Activated CD8-positive, alpha-beta T cell treated with anti-CD3 and anti-CD28 coated beads, Interleukin-2, amount 10 ng/mL, durations not matched to agents 7 days and 5 days (primary cell): ENCODE results near the gene GNB2. TPM values are rescaled to one million over a fixed set of nuclear protein-coding genes. Genes with fewer than 3 reads are reported as not detected.
"Not testable (repeated sequence)": the region's sequence is repeated elsewhere in the genome, so short reads cannot be mapped to it uniquely, and the experiment has no call there.

Source experiments
- ATAC-seq: fragments of 150-1000 bp; cut with Tn5 transposase; one replicate; pipeline ENCODE4 v1.10.0; 2021; ENCODE audit warnings: moderate library complexity
- CTCF ChIA-PET: fragments of 350-600 bp; sonication (Branson Sonifier 250); formaldehyde crosslinking; loops from one replicate; lab custom pipeline; 2021; ENCODE audit warnings: antibody characterized with exemption; lab: Charles Lee
- POLR2A ChIA-PET: fragments of 350-600 bp; sonication (Branson Sonifier 250); formaldehyde crosslinking; loops from one replicate; lab custom pipeline; 2021; ENCODE audit warnings: antibody characterized with exemption; lab: Charles Lee
- DNase-seq: peaks from one replicate; pipeline ENCODE4 v3.0.0-alpha.2; 2020
- H3K27ac Mint-ChIP-seq: one replicate; pipeline ENCODE4 v1.8.0; 2021; ENCODE audit warnings: mild to moderate bottlenecking, mixed read lengths
- H3K27me3 Mint-ChIP-seq: one replicate; pipeline ENCODE4 v1.8.0; 2021; ENCODE audit warnings: low read depth, mixed read lengths
- H3K36me3 Mint-ChIP-seq: one replicate; pipeline ENCODE4 v1.8.0; 2021; ENCODE audit warnings: low read depth, mixed read lengths
- H3K4me1 Mint-ChIP-seq: one replicate; pipeline ENCODE4 v1.8.0; 2021; ENCODE audit warnings: low read depth, mixed read lengths
- H3K4me3 Mint-ChIP-seq: one replicate; pipeline ENCODE4 v1.8.0; 2021; ENCODE audit warnings: mild to moderate bottlenecking, mixed read lengths
- H3K9me3 Mint-ChIP-seq: one replicate; pipeline ENCODE4 v1.8.0; 2022; ENCODE audit warnings: mixed read lengths; ENCODE audit not compliant: insufficient read depth
- total RNA-seq, 2 experiments: library from RNA; stranded (reverse); gene quantifications; one replicate each; pipeline ENCODE4 v1.2.3, GENCODE V29; 2021

GNB2 gene
- total RNA-seq, 2 experiments from 2014 or later: 274 to 286 TPM

DNA sequence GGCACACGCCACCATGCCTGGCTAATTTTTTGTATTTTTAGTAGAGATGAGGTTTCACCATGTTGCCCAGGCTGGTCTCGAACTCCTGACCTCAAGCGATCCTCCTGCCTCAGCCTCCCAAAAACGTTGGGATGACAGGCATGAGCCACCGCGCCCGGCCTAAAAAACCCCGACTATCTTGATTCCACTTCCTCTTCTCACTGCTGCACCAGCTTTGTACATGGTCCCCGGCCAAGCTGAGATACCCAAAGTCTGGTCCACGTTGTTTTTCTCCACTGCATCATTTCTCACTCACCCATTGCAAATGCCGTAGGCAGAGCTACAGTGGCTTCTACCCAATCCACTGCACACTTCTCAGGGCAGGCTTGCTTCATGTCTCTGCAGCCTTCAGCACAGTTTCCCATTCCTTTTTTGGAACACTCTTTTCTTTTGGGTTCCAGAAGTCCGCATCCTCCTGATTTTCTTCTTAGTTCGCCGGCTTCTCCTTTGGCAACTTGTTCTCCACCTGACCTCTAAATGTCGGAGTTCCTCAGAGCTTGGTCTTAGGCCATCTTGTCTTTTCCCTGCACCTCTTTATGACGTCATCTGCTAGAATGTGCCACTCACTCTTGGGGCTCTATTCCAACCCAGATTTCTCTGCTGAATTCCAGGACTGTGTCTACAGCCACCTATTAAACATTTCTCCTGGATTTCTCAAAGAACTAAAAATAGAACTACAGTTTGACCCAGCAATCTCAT lies 6.0 kb upstream of the GNB2 start:
- Mint-ChIP-seq H3K27ac (no peak overlapping the region), H3K36me3 (no peaks in the 10 kb centered on the region), H3K4me1 (peaks cover 6% of the 10 kb centered on the region), H3K9me3 (no peaks in the 10 kb centered on the region), H3K4me3 (no peak overlapping the region), H3K27me3 (peaks cover 12% of the 10 kb centered on the region)
- ATAC-seq: no peak
- ChIA-PET CTCF (interaction anchor here (0.6 to 1.6 kb wide), 3 partner anchors 9 to 38 kb away, joined by 3 to 4 read pairs (median 4); no protein-coding TSS in a partner anchor), POLR2A (no interaction called here)
- DNase-seq: no peak

GRCh38 chr7:100668069-100668449 lies 5.5 kb upstream of the GNB2 start:
- Mint-ChIP-seq H3K4me3 (no peak overlapping the region), H3K27me3 (peaks cover 12% of the 10 kb centered on the region), H3K9me3 (no peaks in the 10 kb centered on the region), H3K27ac (no peak overlapping the region), H3K4me1 (peaks cover 9% of the 10 kb centered on the region), H3K36me3 (no peaks in the 10 kb centered on the region)
- DNase-seq: no peak
- ATAC-seq: no peak
- CTCF ChIA-PET: interaction anchor here (0.6 to 1.6 kb wide), 3 partner anchors 10 to 37 kb away, joined by 3 to 4 read pairs (median 4); no protein-coding TSS in a partner anchor
- POLR2A ChIA-PET: no interaction called here

DNA sequence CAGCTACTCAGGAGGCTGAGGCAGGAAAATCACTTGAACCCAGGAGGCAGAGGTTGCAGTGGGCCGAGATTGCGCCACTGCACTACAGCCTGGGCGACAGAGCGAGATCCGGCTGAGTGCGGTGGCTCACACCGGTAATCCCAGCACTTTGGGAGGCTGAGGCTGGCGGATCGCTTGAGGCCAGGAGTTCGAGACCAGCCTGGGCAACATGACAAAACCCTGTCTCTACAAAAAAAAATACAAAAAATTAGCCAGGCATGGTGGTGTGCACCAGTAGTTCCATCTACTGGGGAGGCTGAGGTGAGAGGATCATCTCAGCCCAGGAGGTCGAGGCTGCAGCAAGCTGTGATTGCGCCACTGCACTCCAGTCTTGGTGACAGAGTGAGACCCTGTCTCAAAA lies 4.4 kb upstream of the GNB2 start:
- DNase-seq, POLR2A ChIA-PET, H3K36me3 Mint-ChIP-seq, H3K9me3 Mint-ChIP-seq, ATAC-seq, H3K4me1 Mint-ChIP-seq, H3K27ac Mint-ChIP-seq, H3K4me3 Mint-ChIP-seq: not testable (repeated sequence)
- CTCF ChIA-PET: interaction anchor here (2.0 kb wide), 1 partner anchor 36 kb away, joined by 5 read pairs; no protein-coding TSS in a partner anchor
- H3K27me3 Mint-ChIP-seq: peaks cover 12% of the 10 kb centered on the region

DNA sequence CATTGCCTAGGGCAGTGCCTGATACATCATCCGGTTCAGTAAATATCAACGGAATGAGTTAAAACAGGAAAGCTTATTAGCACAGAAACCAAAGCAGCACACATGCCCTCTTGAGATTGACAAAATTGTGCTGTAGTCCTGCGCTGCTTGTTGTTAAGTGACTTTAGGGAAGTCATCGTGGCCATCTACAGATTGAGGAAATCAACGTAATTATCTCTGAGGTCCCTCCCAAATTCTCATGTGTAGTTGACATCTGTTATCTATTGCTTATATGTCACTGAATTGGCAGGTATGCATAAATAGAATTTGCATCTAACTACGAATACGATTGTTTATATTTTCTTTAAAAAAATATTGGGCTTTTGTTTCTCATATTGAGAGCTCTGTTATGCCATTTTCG lies 3.5 kb upstream of the GNB2 start:
- Mint-ChIP-seq H3K27ac (no peak overlapping the region), H3K36me3 (peaks cover 3% of the 10 kb centered on the region), H3K4me3 (no peak overlapping the region), H3K4me1 (peaks cover 9% of the 10 kb centered on the region), H3K9me3 (no peaks in the 10 kb centered on the region), H3K27me3 (peaks cover 12% of the 10 kb centered on the region)
- no peak for DNase-seq
- ChIA-PET CTCF (interaction anchor here (0.9 to 2.0 kb wide), 5 partner anchors 11 to 37 kb away, joined by 3 to 8 read pairs (median 4); partner anchors contain the start of gene POP7), POLR2A (interaction anchor here (1.0 kb wide), 1 partner anchor 23 kb away, joined by 4 read pairs; no protein-coding TSS in a partner anchor)
- no peak for ATAC-seq

DNA sequence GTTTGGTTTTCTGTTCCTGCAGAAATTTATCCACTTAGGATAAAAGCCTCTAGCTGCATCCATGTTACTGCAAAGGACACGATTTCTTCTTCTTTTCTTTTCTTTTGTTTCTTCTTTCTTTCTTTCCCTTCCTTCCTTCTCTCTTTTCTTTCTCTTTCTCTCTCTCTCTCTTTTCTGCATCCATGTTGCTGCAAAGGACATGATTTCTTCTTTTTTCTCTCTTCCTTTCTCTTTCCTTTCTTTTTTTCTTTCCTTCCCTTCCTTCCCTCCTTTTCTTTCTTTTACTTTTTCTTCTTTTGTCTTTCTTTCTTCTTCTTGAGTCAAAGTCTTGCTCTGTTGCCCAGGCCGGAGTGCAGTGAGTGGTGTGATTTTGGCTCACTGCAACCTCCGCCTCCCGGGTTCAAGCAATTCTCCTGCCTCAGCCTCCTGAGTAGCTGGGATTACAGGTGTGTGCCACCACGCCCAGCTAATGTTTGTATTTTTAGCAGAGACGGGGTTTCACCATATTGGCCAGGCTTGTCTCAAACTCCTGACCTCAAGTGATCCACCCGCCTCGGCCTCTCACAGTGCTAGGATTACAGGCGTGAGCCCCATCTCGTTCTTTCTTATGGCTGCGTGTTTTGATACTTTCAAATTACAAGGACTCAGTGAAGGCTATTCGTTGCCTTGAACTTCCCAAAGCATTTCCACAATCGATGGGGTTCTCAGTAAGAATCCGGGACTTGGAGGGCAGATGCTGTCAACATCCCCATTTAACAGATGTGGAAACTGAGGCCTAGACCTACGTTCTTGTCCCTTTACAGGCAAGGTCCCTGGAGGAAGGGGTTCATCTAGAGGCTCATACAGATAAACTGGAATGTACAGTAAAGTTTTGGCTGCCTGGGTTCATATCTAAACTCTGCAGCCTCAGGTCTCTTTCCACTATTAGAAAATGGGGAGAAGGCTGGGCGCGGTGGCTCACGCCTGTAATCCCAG lies 1.9 kb upstream of the GNB2 start:
- Mint-ChIP-seq H3K36me3 (peaks cover 9% of the 10 kb centered on the region), H3K27me3 (peaks cover 12% of the 10 kb centered on the region), H3K4me1 (peaks cover 13% of the 10 kb centered on the region), H3K9me3 (no peaks in the 10 kb centered on the region), H3K4me3 (no peak overlapping the region), H3K27ac (no peak overlapping the region)
- ChIA-PET CTCF (interaction anchor here (0.7 to 2.0 kb wide), 4 partner anchors 34 to 39 kb away, joined by 4 to 11 read pairs (median 6); partner anchors contain the start of gene POP7), POLR2A (no interaction called here)
- DNase-seq (no peak), ATAC-seq (no peak)

DNA sequence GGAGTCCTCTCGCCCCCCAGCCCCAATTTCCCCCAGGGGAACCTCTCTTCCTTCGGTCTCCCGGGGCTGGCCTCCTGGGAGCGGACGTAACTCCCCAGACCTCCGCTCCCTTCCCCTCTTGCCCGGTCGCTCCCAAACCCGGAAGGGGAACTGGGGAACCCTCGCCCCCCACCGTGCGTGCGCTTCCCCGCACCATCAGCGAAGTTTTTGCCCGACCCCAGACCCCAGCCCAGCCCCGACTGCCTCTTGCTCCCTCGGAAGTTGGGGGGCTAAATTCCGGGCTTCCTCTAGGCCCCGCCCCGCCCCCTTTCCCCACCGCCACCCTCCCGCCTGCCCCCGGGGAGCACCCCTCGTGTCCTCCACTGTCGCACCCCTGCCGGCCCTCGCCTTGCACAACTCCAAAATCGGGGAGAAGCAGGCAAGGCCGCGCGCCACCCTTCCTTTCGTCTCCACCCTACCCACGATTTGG lies 436 bp downstream of the GNB2 start:
- peaks cover 22% of the 10 kb centered on the region for H3K36me3 Mint-ChIP-seq
- no peaks in the 10 kb centered on the region for H3K9me3 Mint-ChIP-seq
- DNase-seq: peak; percentile 50
- H3K4me3 Mint-ChIP-seq: peak overlapping the region; percentile 96
- peak overlapping the region; percentile 94 for H3K27ac Mint-ChIP-seq
- ATAC-seq: peak; percentile 1
- POLR2A ChIA-PET: no interaction called here
- H3K27me3 Mint-ChIP-seq: peaks cover 10% of the 10 kb centered on the region
- H3K4me1 Mint-ChIP-seq: peaks cover 26% of the 10 kb centered on the region
- CTCF ChIA-PET: interaction anchor here (1.5 kb wide), 1 partner anchor 17 kb away, joined by 9 read pairs; no protein-coding TSS in a partner anchor

GRCh38 chr7:100674411-100675104 lies 1.0 kb downstream of the GNB2 start:
- H3K9me3 Mint-ChIP-seq: no peaks in the 10 kb centered on the region
- H3K27me3 Mint-ChIP-seq: peaks cover 8% of the 10 kb centered on the region
- ATAC-seq: no peak
- H3K4me1 Mint-ChIP-seq: peaks cover 29% of the 10 kb centered on the region
- POLR2A ChIA-PET: interaction anchor here (0.7 kb wide), 2 partner anchors 31 to 76 kb away, joined by 3 read pairs; no protein-coding TSS in a partner anchor
- peaks cover 26% of the 10 kb centered on the region for H3K36me3 Mint-ChIP-seq
- H3K27ac Mint-ChIP-seq: peak overlapping the region; percentile 94
- CTCF ChIA-PET: interaction anchor here (0.7 to 1.5 kb wide), 2 partner anchors 17 to 30 kb away, joined by 3 to 9 read pairs; no protein-coding TSS in a partner anchor
- DNase-seq: no peak
- H3K4me3 Mint-ChIP-seq: peak overlapping the region; percentile 96

- H3K36me3 Mint-ChIP-seq: peaks cover 28% of the 10 kb centered on the region
- ChIA-PET POLR2A (interaction anchor here (0.7 kb wide), 2 partner anchors 30 to 77 kb away, joined by 3 read pairs; no protein-coding TSS in a partner anchor), CTCF (interaction anchor here (0.7 to 1.5 kb wide), 2 partner anchors 16 to 30 kb away, joined by 3 to 9 read pairs; no protein-coding TSS in a partner anchor)
- peak overlapping the region; percentile 96 for H3K4me3 Mint-ChIP-seq
- H3K4me1 Mint-ChIP-seq: peaks cover 30% of the 10 kb centered on the region
- no peaks in the 10 kb centered on the region for H3K9me3 Mint-ChIP-seq
- H3K27me3 Mint-ChIP-seq: peaks cover 8% of the 10 kb centered on the region
- DNase-seq: no peak
- H3K27ac Mint-ChIP-seq: no peak overlapping the region
- ATAC-seq: peak; percentile 1
Observed at GRCh38 chr7:100675105-100675451, 1.5 kb downstream of the GNB2 start.

GRCh38 chr7:100675581-100676350 lies 2.2 kb downstream of the GNB2 start:
- DNase-seq (peak; percentile 94), ATAC-seq (peak; percentile 64)
- Mint-ChIP-seq H3K4me3 (peak overlapping the region; percentile 91), H3K36me3 (peaks cover 29% of the 10 kb centered on the region), H3K9me3 (no peaks in the 10 kb centered on the region), H3K27ac (peak overlapping the region; percentile 89), H3K27me3 (peaks cover 6% of the 10 kb centered on the region), H3K4me1 (peaks cover 37% of the 10 kb centered on the region)
- ChIA-PET POLR2A (interaction anchor here (1.9 kb wide), 1 partner anchor 50 kb away, joined by 7 read pairs; no protein-coding TSS in a partner anchor), CTCF (interaction anchor here (1.2 to 3.4 kb wide), 4 partner anchors 17 to 177 kb away, joined by 3 to 24 read pairs (median 8); partner anchors contain the start of genes GIGYF1, POP7 and SLC12A9)
